ENCODE measurements around the gene FLRT2. TPM values are rescaled to one million over a fixed set of nuclear protein-coding genes. Genes with fewer than 3 reads are reported as not detected.

Gene FLRT2
- total RNA-seq, 1 donor from 2014 or later: 227 TPM

GRCh38 chr14:85701763-85702162 is 171.8 kb downstream of the FLRT2 start:
- DNase-seq (ENCODE audit: low spot score): no peak
- Mint-ChIP-seq H3K36me3 (ENCODE audit: low read depth) (no peaks in the 10 kb centered on the region), H3K27me3 (ENCODE audit: low read depth) (no peaks in the 10 kb centered on the region), H3K4me3 (ENCODE audit: unreplicated experiment) (no peak overlapping the region), H3K27ac (ENCODE audit: unreplicated experiment) (peak overlapping the region; percentile 88), H3K4me1 (ENCODE audit: low read depth) (peaks cover 23% of the 10 kb centered on the region), H3K9me3 (ENCODE audit: low read depth) (no peaks in the 10 kb centered on the region)
- no peak for TF ChIP-seq CTCF (IDR thresholded peaks at IDR 0.05)

- no peaks in the 10 kb centered on the region for H3K27me3 Mint-ChIP-seq (ENCODE audit: low read depth)
- H3K9me3 Mint-ChIP-seq (ENCODE audit: low read depth): no peaks in the 10 kb centered on the region
- peak; percentile 66 for TF ChIP-seq CTCF (IDR thresholded peaks at IDR 0.05)
- H3K27ac Mint-ChIP-seq (ENCODE audit: unreplicated experiment): peak overlapping the region; percentile 88
- H3K36me3 Mint-ChIP-seq (ENCODE audit: low read depth): no peaks in the 10 kb centered on the region
- H3K4me1 Mint-ChIP-seq (ENCODE audit: low read depth): peaks cover 23% of the 10 kb centered on the region
- no peak for DNase-seq (ENCODE audit: low spot score)
- no peak overlapping the region for H3K4me3 Mint-ChIP-seq (ENCODE audit: unreplicated experiment)
These were observed 172.2 kb downstream of the FLRT2 start for GRCh38 chr14:85702191-85702590.

GRCh38 chr14:85702997-85703396 is 173.1 kb downstream of the FLRT2 start:
- Mint-ChIP-seq H3K9me3 (ENCODE audit: low read depth) (no peaks in the 10 kb centered on the region), H3K4me1 (ENCODE audit: low read depth) (peaks cover 23% of the 10 kb centered on the region), H3K4me3 (ENCODE audit: unreplicated experiment) (no peak overlapping the region), H3K36me3 (ENCODE audit: low read depth) (no peaks in the 10 kb centered on the region), H3K27me3 (ENCODE audit: low read depth) (no peaks in the 10 kb centered on the region), H3K27ac (ENCODE audit: unreplicated experiment) (peak overlapping the region; percentile 88)
- TF ChIP-seq CTCF (IDR thresholded peaks at IDR 0.05): no peak
- DNase-seq (ENCODE audit: low spot score): no peak

All from chondrocyte (in vitro differentiated cells).